PC-9 (cell line): Measurements from ENCODE around the gene TRAF4. TPM values are rescaled to one million over a fixed set of nuclear protein-coding genes. Genes with fewer than 3 reads are reported as not detected.
A peak's percentile ranks its signal among the peaks of the same experiment; 100 is the strongest.

Experiments used
- BruUV-seq: library from RNA; stranded (reverse); fragments of 400-500 nt; replicated peaks from 2 replicates; lab custom pipeline; 2021; lab: Mats Ljungman, UMichigan
- CTCF ChIA-PET: fragments of 300-600 bp; sonication (Branson Sonifier 250); formaldehyde crosslinking; loops from one replicate; lab custom pipeline; 2022; ENCODE audit warnings: antibody characterized with exemption; lab: Charles Lee
- POLR2A ChIA-PET: fragments of 300-600 bp; sonication (Branson Sonifier 250); formaldehyde crosslinking; loops from one replicate; lab custom pipeline; 2022; ENCODE audit warnings: antibody characterized with exemption; ENCODE audit not compliant: unreplicated experiment; lab: Charles Lee
- DNase-seq, 2 experiments: peaks; one replicate each; pipeline versions ENCODE4 v3.0.0 to v3.0.0-alpha.2; 2015 to 2022; ENCODE audit warnings: mixed read lengths in 1 of 2
- H2AFZ ChIP-seq: fragments of 200-600 bp; sonication (generic); 2 replicates; pipeline ENCODE4 v1.8.1; 2017; ENCODE audit warnings: antibody characterized with exemption
- H3F3A ChIP-seq: fragments of 200-600 bp; sonication (generic); 2 replicates; pipeline ENCODE4 v1.8.1; 2017; ENCODE audit warnings: antibody characterized with exemption, mild to moderate bottlenecking, low read depth; ENCODE audit not compliant: insufficient read depth
- H3K27ac ChIP-seq: fragments of 200-600 bp; sonication (generic); 2 replicates; pipeline ENCODE4 v1.6.1; 2016; ENCODE audit warnings: mixed run types
- H3K27me3 ChIP-seq: fragments of 200-600 bp; sonication (generic); 2 replicates; pipeline ENCODE4 v1.6.1; 2016; ENCODE audit warnings: low read depth, mixed run types; ENCODE audit not compliant: insufficient read depth
- H3K36me3 ChIP-seq: fragments of 200-600 bp; sonication (generic); 2 replicates; pipeline ENCODE4 v1.6.1; 2016; ENCODE audit warnings: low read depth, mixed run types
- H3K4me1 ChIP-seq: fragments of 200-600 bp; sonication (generic); replicated peaks from 2 replicates; pipeline ENCODE4 v1.6.1; 2016; ENCODE audit warnings: mixed run types; ENCODE audit not compliant: insufficient read depth
- H3K4me2 ChIP-seq: fragments of 200-600 bp; sonication (generic); 2 replicates; pipeline ENCODE4 v1.6.1; 2017; ENCODE audit warnings: mixed run types
- H3K4me3 ChIP-seq: fragments of 200-600 bp; sonication (generic); 2 replicates; pipeline ENCODE4 v1.6.1; 2016; ENCODE audit warnings: mixed run types
- H3K79me2 ChIP-seq: fragments of 200-600 bp; sonication (generic); 2 replicates; pipeline ENCODE4 v1.6.1; 2017; ENCODE audit warnings: low read depth, mixed run types
- H3K9me2 ChIP-seq: fragments of 200-600 bp; sonication (generic); 2 replicates; pipeline ENCODE4 v1.8.1; 2017; ENCODE audit warnings: mild to moderate bottlenecking; ENCODE audit not compliant: insufficient read depth
- H3K9me3 ChIP-seq: fragments of 200-600 bp; sonication (generic); 2 replicates; pipeline ENCODE4 v1.8.1; 2016; ENCODE audit warnings: low read depth; ENCODE audit not compliant: insufficient read depth
- H4K20me1 ChIP-seq: fragments of 200-600 bp; sonication (generic); 2 replicates; pipeline ENCODE4 v1.8.1; 2017; ENCODE audit not compliant: insufficient read depth
- CTCF ChIP-seq: fragments of 200-600 bp; sonication (generic); conservative IDR thresholded peaks from 2 replicates; pipeline ENCODE4 v1.6.1; 2017; ENCODE audit warnings: mixed run types, antibody characterized with exemption, mild to moderate bottlenecking, moderate library complexity
- EZH2 ChIP-seq: fragments of 200-600 bp; sonication (generic); IDR thresholded peaks from 2 replicates; pipeline ENCODE4 v1.8.0; 2017; ENCODE audit warnings: antibody characterized with exemption, low read depth
- intact Hi-C: fragments of 100-400 bp; cut with micrococcal nuclease; formaldehyde crosslinking; loops from one replicate; pipeline ENCODE4 v1.10.0; 2022; ENCODE audit not compliant: unreplicated experiment
- total RNA-seq: library from RNA; stranded (reverse); gene quantifications from 2 replicates; pipeline ENCODE4 v1.2.3, GENCODE V29; 2021

The TRAF4 gene
- total RNA-seq, 1 experiment from 2014 or later, result 159 TPM

- peaks cover 21% of the 10 kb centered on the region for H4K20me1 ChIP-seq
- H3K36me3 ChIP-seq, result peaks cover 30% of the 10 kb centered on the region
- peak within 1 kb of the TSS; percentile 87 for H3K4me3 ChIP-seq
- peak; percentile 74 to 93 for DNase-seq
- ChIA-PET CTCF (no interaction called here), POLR2A (no interaction called here)
- H3K9me2 ChIP-seq, result no peaks in the 10 kb centered on the region
- peak within 1 kb of the TSS; percentile 91 for H2AFZ ChIP-seq
- intact Hi-C loops, result loop anchor here (2.0 to 5.0 kb wide), 2 partner anchors 185 to 233 kb away; partner anchors contain the start of genes DHRS13 and PHF12
- peaks cover 61% of the 10 kb centered on the region for H3K79me2 ChIP-seq
- H3K4me2 ChIP-seq, result peak within 1 kb of the TSS; percentile 97
- peaks cover 35% of the 10 kb centered on the region for H3K4me1 ChIP-seq
- H3F3A ChIP-seq, result peaks cover 66% of the 10 kb centered on the region
- TF ChIP-seq EZH2 (no peak), CTCF (no peak; the same call in 1 of the 2 replicates)
- peak within 1 kb of the TSS; percentile 82 for H3K27ac ChIP-seq
- BruUV-seq, result no TSS peak
- no peaks in the 10 kb centered on the region for H3K9me3 ChIP-seq
- no peaks in the 10 kb centered on the region for H3K27me3 ChIP-seq
These were observed 26.1 kb upstream of the TRAF4 start, which contains the start of gene RAB34 for GRCh38 chr17:28717578-28718332. RAB34 (minus strand) TSS chr17:28717868; CDS start chr17:28717266, 602 bp downstream.

DNA sequence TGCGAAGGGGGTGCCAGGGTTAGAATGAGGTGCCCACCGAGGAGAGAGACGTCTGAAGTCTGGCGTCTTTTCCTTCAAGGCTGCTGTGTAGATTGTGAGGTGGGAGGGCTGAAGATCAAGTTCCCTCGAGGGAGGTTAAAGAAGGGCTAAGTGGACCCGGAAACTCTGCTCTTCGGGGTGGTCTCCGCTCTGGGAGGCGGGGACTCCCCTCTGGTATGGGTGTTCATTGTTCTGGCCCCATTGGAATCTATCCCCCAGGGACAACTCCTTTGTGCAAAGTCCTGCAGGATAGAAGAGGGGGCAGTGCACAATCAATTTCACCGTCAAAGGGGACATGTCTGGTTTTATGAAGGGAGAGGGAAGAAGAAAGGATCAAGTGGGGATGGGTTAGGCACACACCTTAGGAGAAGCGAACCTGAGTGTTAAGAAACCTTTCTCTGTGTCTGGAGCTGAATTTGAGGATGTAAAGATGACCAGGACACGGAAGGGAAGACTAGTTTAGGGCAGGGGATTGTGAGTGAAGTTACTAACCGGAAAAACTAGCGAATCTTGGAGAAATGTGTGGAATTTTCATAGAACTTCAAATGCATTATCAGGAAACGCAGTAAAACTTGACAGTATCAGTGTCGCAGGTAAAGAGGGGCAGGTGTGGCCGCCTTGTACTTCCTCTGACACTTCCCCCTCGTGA is 25.3 kb upstream of the TRAF4 start:
- POLR2A ChIA-PET, result no interaction called here
- H3K9me3 ChIP-seq, result no peaks in the 10 kb centered on the region
- DNase-seq, result no peak
- peak overlapping the region; percentile 87 for H3K4me3 ChIP-seq
- CTCF ChIA-PET, result no interaction called here
- peaks cover 68% of the 10 kb centered on the region for H3K79me2 ChIP-seq
- no peaks in the 10 kb centered on the region for H3K27me3 ChIP-seq
- TF ChIP-seq CTCF (no peak), EZH2 (no peak)
- H3F3A ChIP-seq, result peaks cover 66% of the 10 kb centered on the region
- intact Hi-C loops, result loop anchor here (2.0 to 5.0 kb wide), 2 partner anchors 184 to 232 kb away; partner anchors contain the start of genes DHRS13 and PHF12
- H2AFZ ChIP-seq, result no peak overlapping the region; the same call in 1 of the 2 replicates
- peak overlapping the region; percentile 97 for H3K4me2 ChIP-seq
- no peaks in the 10 kb centered on the region for H3K9me2 ChIP-seq
- H3K4me1 ChIP-seq, result peaks cover 43% of the 10 kb centered on the region
- peak overlapping the region; percentile 82 for H3K27ac ChIP-seq
- BruUV-seq, result no TSS peak
- peaks cover 28% of the 10 kb centered on the region for H4K20me1 ChIP-seq
- peaks cover 34% of the 10 kb centered on the region for H3K36me3 ChIP-seq

- Histone ChIP-seq H3K27me3 (no peaks in the 10 kb centered on the region), H3K4me2 (peak overlapping the region; percentile 97), H3K4me3 (peak overlapping the region; percentile 87; the same call in 1 of the 2 replicates), H3K79me2 (peaks cover 70% of the 10 kb centered on the region), H3K27ac (peak overlapping the region; percentile 82), H3K36me3 (peaks cover 31% of the 10 kb centered on the region), H3F3A (peaks cover 68% of the 10 kb centered on the region), H3K4me1 (peaks cover 48% of the 10 kb centered on the region), H4K20me1 (peaks cover 33% of the 10 kb centered on the region), H3K9me3 (no peaks in the 10 kb centered on the region), H3K9me2 (no peaks in the 10 kb centered on the region), H2AFZ (no peak overlapping the region)
- ChIA-PET CTCF (interaction anchor here (0.6 kb wide), 1 partner anchor 45 kb away, joined by 3 read pairs; no protein-coding TSS in a partner anchor), POLR2A (interaction anchor here (0.6 to 1.1 kb wide), 12 partner anchors 8 to 1221 kb away, joined by 3 to 15 read pairs (median 4); partner anchors contain the start of genes NEK8, PHF12, PROCA1 and TRAF4)
- TF ChIP-seq CTCF, result no peak
- no peak for TF ChIP-seq EZH2
- intact Hi-C loops, result loop anchor here (2.0 to 5.0 kb wide), 2 partner anchors 183 to 232 kb away; partner anchors contain the start of genes DHRS13 and PHF12
- BruUV-seq, result TSS peak; percentile 1
- no peak for DNase-seq
These were observed 24.8 kb upstream of the TRAF4 start for GRCh38 chr17:28719021-28719433.
